GM19452 (cell line): Measurements from ENCODE around the gene RIMBP2.

Experiments used
- ATAC-seq: cut with Tn5 transposase; IDR thresholded peaks from one replicate; pipeline ENCODE4 v1.9.1; 2021; ENCODE audit not compliant: unreplicated experiment

RIMBP2 gene

DNA sequence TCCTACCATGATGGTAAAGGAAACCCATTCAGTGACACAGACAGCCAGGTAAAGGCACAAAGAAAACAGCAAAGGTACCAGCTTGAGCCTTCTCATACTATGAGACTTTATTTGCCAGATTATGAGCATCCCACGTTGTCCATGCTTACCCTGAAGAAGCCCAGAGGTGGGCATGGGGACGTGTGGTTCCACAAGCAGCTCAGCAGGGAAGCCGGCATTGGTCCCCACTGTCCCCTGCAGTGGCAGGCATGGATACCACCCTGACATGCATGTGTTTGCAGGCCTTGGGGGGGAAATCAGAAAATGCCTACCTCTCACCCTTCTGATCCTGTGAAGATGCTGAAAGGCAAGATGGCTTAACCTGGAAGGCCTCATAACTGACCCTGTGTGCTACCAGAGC lies 195.3 kb downstream of the RIMBP2 start:
- ATAC-seq, result no peak

DNA sequence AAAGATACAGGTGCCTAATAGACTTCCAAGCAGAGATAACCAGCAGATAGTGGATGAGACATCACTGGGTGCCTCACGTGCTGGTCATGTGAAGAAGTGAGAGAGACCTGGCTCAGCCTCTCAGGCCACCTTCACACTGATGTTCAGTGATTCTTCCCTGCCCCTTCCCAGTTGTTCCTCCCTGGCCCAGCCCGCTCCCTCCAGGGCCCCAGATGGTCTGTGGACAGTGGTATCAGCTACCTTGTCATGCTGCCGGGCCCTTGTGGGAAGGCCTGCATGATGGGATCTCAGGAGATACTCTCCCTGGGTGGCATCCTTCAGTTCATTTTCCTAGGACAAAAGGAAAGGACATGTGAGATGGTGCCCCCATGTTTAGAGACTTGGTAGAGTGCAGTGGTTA lies 198.5 kb downstream of the RIMBP2 start:
- no peak for ATAC-seq

DNA sequence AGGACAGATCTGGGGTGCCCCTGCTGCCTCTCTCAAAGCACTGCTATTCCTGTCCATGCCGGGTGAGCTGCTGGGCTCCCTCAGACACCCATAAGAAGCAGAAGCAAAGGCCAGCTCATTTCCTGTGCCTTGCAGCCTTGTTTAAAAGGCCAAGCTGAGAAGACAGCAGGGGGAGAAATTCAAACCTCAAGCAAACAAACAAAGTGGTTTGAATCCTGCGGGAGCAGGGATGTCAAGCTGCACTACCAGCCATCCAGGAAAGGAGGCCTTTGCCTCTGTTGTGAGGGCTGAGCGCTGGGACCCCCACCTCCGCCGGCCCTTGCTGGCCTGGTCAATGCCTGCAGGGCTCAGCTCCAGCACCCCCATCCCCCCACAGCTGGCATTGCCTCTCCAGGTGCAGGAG lies 201.9 kb downstream of the RIMBP2 start:
- no peak for ATAC-seq

DNA sequence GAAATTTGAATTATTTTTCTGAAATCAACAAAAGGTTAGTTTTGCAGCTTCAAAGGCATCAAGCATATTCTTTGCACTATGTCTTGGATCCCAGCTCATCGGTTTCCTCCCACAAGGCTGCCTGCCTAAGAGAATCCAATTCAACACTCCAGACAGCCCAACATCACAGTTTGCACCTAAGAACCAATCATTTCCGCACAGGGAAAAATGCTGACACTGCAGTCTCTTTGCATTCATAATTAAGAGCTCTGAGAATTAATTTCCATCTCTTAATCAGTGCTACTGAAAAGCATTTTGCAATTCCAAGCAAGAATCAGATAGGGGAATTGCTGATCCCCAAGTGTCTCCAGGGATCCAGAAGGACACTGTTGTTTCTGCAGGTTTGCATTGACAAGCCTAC lies 202.5 kb downstream of the RIMBP2 start:
- ATAC-seq, result no peak

DNA sequence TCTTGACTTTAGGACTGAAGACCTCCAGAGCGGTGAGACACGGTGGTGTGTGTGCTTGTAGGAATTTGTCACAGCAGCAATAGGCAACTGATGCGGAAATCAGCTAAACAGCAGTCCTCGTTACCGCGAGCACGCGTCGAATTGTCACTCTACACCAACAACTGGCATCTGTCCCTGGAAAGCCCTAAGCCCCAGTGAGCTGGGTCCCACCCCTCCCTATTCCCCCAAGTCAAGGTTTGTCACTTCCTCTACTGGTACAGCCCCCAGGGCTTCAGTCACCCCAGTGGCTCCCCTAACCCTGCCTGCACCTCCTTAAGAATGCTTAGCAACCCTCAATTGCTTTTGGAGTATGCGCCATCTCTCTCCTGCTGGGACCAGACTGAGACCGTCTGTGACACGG lies 204.8 kb downstream of the RIMBP2 start:
- no peak for ATAC-seq

DNA sequence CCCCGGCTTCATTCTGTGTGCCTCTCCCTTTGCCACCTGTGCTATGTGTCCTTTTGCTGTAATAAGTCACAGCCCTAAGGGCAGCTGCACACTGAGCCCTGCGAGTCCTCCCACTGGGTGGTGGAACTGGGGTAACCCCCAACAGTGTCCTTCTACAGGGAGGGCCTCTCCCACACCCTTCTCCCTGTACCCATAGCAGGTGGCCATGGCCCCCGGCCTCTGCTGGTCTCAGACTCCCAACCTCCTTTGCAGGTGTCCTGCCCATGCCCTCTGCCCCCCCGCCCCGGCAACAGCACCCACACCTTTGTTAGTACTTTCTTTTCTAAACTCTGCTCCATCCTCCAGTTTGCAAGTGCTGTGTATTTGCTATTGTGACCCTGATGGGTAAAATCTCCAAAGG lies 206.6 kb downstream of the RIMBP2 start:
- no peak for ATAC-seq

DNA sequence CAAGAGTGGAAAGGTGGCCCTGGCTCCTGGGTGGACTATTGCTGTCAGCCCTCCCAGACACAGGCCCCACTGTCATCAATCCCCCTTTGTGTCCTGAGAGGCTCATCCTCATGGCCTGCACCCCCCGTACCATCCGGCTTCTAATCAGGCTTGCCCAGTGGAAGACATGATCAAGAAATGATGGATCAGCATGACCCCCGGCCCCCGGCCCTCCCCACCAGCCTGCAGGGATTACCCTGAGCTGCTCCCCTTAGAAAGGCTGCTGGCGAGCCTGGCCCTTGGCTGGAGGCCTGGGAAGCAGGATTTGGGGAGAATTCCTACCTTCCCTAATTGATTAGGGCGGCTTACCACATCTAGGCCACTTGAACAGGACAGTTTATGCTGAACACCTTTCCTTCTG lies 207.3 kb downstream of the RIMBP2 start:
- ATAC-seq, result no peak

DNA sequence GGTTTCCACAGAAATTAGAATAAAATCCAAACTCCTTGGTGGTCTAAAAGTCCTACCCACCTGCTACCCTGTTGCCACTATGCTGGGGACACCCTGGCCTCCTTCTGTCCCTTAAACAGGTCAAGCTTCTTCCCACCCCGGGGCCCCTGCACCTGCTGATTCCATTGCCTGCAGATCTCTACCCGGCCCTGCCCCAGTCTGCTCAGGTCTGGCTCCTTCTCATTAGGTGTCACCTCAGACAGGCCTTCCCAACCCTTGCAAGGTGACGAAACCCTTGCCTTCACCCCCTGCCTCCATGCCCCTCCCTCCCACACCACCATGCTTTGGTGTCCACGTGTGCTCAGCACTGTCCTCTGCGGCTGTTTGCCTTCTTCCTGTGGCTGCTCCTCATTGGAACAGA lies 207.8 kb downstream of the RIMBP2 start:
- ATAC-seq, result no peak

DNA sequence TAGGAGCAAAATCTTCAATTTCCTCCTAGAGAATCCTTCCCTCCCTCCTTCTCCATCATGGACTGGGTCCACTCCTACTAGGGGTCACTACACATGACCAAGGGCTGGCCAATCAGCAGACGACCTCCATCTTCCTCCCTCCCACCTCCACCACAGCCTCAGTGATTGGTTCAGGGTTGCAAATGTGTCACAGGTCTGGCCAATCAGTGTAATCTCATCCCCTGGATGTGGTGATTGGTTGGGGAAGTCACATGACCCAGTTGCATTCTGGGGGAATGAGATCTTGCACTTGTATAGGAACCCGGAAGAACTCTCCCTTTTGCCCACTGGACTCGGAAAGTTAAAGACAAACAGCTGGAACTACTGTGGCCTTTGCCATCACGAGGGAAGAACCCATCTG lies 209.3 kb downstream of the RIMBP2 start:
- no peak for ATAC-seq

DNA sequence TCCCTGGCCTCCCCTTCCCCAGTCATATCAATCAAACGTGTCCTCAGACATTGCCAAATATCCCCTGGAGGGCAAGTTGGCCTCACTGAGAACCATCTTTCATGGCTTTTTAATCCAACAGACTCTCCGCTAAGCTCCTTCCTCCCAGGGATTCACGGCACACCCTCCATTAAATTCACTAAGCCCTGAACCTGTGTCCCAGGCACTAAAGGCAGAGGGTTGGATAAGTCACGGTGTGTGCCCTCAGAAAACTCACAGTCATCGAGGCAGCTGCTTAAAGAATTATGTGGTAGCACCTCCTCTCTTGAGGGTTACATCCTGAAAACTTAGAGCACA lies 211.3 kb downstream of the RIMBP2 start:
- no peak for ATAC-seq

DNA sequence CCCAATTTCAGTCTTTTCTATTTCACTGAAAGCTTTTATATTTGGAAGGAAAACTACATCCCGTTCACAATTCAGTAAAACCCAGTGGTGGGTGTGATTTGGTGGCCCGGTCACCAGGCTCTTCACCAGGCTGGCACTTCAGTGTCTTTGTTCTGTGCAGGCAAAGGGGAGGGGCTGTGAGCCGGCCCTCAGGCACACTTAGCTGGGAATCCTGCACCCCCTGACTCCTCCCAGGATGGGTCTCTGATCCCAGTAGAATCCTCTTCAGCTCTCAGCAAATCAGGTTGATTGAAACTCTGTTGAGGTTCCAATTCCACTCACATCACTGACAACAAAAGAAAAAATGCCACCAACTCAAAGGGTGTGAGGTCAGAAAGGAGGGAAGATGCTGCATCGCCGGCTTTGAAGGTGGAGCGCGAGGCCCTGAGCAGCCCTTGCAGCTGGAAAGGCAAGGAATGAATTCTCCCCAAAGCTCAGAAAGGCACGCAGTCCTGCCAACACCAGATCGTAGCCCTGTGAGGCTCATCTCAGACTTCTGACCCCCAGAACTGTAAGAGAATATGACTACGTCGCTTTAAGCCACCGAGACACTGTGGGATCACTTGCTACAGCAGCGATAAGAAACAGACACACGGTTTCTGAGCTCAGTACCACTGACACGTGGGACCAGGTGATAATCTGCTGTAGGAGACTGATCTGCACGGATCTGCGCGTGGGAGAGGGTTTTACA lies 211.8 kb downstream of the RIMBP2 start:
- ATAC-seq, result no peak

DNA sequence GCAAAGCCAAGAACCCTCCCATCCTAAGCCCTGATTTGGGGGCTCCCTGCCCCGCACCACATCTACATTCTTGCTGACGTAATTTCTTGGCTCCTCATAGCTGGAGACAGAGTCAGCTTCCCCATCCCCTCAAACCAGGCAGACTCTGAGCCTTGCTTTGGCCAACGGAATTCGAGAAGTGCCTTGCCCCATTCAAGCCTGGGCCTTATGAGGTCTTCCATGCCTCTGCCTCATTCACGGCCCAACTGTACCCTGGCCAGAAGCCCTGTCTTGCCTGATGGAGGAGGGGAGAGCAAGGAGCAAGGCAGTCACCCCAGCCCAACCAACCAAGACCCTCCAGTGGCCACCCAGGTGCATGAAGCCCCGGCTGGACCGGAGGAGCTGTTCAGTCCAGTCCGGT lies 214.3 kb downstream of the RIMBP2 start:
- ATAC-seq, result no peak

DNA sequence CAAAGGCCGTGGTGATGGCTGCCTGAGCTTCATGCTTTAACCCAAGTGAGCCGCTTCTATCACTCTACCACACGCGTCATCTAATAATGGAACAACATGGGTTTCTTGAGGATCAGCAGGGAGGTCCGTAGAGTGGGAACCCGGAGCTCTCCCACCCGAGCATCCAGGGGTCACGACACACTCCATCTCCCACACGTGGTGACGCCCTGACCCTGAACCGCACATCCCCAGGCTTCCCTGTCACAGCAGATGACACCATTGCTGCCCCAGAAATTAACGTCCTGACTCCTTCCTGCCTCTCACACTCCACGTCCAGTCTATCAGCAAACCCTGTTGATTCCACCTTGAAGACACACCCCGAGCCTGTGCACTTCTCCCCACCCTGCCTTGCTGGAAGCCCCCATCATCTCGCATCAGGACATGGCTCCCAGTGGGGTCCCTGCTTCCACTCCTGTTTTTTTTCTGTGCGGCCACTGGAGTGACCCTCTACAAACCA lies 215.2 kb downstream of the RIMBP2 start:
- no peak for ATAC-seq

DNA sequence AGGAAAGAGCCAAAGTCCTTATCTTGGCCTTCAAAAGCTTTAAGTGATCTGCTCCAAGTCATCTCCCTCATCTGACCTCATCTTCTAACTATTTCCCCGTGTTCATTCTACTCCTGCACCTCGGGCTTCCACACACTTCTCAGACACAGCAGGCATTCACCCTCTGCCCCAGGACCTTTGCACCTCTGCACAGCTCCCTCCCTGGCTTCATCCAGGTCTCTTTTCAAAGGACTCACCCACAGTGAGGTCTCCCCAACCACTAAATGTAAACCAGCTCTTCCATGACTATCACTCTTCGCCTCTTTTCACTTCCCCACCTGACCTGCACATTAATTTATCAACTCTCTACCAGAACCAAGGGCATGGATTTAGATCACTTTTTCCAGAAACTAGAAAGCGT lies 216.6 kb downstream of the RIMBP2 start:
- ATAC-seq, result no peak

DNA sequence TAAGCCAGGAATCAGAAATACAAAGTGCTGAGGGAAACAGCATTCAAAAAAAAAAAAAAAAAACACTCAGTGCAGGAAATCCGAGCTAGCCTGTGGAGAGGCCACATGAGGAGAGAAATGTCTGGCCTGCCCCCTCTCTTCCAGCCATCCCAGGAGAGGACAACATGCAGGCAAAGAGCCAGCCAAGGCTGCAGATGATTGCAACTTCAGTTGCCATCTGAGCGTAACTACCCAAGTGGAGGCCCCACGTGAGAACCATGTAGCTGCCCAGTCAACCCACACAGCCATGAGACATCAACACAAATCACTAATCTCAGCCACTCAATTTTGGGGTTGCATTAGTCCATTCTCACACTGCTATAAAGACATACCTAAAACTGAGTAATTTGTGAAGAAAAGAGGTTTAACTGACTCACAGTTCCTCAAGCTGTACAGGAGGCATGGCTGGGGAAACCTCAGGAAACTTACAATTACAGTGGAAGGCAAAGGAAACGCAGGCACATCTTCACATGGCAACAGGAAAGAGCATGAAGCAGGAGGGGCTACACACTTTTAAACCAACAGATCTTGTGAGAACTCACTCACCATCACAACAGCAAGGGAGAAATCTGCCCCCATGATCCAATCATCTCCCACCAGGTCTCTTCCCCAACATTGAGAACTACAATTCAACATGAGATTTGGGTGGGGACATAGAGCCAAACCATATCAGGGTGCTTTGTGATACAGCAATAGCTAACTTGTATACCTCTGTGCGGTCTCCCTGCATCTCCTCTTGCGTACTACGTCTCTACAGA lies 217.3 kb downstream of the RIMBP2 start:
- ATAC-seq, result no peak

DNA sequence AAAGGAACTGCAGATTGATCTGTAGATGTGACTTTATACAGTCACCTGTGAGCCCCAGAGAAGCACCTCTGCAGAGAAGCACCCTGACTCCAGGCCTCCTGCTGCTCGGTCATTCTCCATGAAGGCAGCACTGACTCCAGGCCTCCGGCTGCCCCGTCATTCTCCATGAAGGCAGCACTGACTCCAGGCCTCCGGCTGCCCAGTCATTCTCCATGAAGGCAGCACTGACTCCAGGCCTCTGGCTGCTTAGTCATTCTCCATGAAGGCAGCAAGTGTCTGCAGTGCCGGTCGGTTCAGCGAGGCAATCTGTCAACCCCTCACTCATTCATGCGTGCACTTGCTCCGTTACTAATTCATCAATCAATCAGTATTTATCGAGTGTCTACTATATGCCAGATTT lies 218.1 kb downstream of the RIMBP2 start:
- ATAC-seq, result no peak

DNA sequence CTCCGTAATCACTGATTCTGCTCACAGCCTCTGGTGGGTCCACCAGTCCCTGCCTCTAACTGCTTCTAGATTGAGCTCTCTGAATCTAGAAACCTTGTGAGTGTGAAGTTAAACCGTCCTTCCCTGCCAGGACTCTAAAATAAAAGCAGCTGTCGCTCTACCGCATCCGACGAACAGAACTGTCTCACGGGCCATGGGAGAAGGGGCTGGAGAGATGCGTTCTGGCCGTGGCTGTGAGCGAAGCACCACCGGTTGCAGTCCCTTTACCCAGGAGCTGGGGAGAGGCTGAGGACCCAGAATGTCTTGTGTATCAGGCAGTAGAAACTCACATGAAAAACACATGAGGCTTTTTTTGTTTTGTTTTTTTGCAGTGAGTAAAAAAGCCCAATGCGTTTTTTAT lies 218.8 kb downstream of the RIMBP2 start:
- ATAC-seq, result no peak

DNA sequence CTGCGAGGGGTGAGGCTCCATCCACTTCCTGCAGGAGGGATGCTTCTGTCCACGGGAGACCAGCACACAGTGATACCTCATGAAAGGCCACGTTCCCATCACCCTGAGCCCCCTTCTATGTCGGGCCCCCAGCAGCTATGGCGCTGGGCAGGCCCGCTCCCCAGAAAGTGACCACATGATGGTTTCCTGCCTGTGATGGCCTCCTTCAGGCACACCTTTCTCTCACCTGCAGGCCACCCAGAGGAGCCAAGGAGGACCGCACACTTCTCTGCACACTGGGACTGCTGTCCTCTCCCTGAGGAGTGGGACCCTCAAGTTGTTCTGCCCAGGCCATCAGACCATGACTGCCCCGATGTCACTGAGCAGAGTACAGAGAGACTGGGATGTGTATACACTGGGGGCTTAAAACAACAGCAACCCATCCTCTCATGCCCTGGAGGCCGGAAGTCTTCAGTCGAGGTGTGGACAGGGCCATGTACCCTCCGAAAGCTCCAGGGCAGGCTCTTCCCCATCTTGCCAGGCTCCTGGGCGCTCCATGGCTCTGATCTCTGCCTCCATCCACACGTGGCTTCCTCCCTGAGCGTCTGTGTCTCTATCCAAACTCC lies 219.5 kb downstream of the RIMBP2 start:
- ATAC-seq, result no peak

DNA sequence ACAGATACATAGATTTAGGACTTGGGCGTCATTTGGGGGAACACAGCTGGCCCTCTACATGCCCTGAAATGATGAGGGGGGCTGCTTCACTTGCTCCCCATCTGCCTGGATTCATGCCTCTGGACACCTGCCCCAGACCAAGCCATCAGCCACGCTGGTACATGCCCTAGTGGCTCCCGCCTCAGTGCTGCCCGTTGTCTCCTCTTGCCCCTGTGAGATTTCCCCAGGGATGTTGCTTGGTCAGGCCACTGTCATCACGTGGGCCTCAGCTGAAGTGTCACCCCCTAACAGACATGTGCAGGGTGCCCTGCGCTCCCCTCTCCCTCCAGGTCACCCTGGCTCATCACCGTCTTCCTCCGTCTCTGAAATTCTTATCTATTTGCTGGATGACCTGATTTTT lies 220.9 kb downstream of the RIMBP2 start:
- ATAC-seq, result no peak

DNA sequence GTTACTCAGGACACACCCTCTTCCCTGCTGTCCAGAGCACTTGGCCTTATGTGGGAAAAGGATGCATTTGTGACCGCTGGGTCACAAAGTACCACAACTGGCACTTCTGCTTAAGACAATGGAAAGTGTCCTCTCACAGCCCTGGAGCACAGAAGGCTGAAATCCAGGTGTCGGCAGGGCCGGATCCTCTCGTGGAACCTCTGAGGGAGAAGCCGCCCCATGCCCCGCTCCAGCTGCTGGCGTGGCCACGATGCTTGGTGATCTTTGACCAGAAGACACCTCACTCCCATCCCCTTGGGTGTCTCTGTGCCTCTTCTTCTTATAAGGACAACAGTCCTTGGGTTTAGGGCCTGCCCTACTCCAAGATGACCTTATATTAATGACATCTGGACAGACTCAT lies 221.4 kb downstream of the RIMBP2 start:
- no peak for ATAC-seq

DNA sequence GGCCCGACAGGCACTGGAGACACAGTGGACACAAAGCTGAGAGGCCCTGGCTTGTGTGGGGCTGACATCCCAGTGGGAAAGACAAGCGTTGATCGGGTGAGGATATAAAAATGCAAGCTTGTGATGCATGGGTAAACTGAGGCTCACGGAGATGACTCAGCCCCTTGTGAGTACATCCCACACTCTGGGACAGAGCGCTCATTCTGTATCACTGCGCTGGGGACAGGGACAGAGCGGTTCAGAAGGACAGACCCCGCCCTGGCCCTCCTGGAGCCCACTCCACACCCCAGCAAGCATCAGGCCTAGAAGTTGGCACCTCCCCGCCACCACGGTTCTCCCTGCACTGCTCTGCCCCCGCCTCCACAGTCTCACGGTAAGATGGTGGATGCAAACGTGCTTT lies 222.1 kb downstream of the RIMBP2 start:
- no peak for ATAC-seq
